K562 (cell line): ENCODE data around the gene ANO6.

Experiments used
- ELF4 ChIP-seq: fragments of 450-650 bp; formaldehyde crosslinking; IDR thresholded peaks from 2 replicates; pipeline ENCODE4 v1.4.0; 2022; ENCODE audit warnings: missing genetic modification characterization
- KDM1A ChIP-seq, 2 experiments: fragments of 450-650 bp; IDR thresholded peaks; 2 replicates each; pipeline ENCODE4 v1.6.1; 2016; ENCODE audit warnings: mild to moderate bottlenecking in 2 of 2
- POLR2A ChIP-seq: fragments of 450-650 bp; conservative IDR thresholded peaks from 2 replicates; pipeline ENCODE4 v1.6.1; 2016
- RBM25 ChIP-seq: fragments of 200-400 bp; formaldehyde crosslinking; IDR thresholded peaks from 2 replicates; pipeline ENCODE4 v1.6.1; 2018; ENCODE audit warnings: low read length, low read depth, moderate library complexity; ENCODE audit not compliant: severe bottlenecking
- SMAD1 ChIP-seq: fragments of 150-350 bp; IDR thresholded peaks from 2 replicates; pipeline ENCODE4 v1.6.1; 2014; ENCODE audit warnings: low read length, low read depth; ENCODE audit not compliant: partially characterized antibody
- STAG1 ChIP-seq: sonication (generic); formaldehyde crosslinking; IDR thresholded peaks from 2 replicates; pipeline ENCODE4 v1.5.0; 2020; ENCODE audit warnings: missing genetic modification reagents, borderline replicate concordance
- ZBTB17 ChIP-seq: fragments of 450-650 bp; formaldehyde crosslinking; IDR thresholded peaks from 2 replicates; pipeline ENCODE4 v1.4.0; 2020; ENCODE audit warnings: mild to moderate bottlenecking
- ZBTB7A ChIP-seq: IDR thresholded peaks from 2 replicates; pipeline ENCODE4 v1.6.1; 2011; ENCODE audit warnings: low read depth, mild to moderate bottlenecking, low read length, moderate library complexity, borderline replicate concordance; ENCODE audit not compliant: control insufficient read depth
- ZNF224 ChIP-seq: sonication (generic); formaldehyde crosslinking; IDR thresholded peaks from 2 replicates; pipeline ENCODE4 v1.8.0; 2022; ENCODE audit warnings: mild to moderate bottlenecking, missing genetic modification reagents
- ZNF274 ChIP-seq: IDR thresholded peaks from 2 replicates; pipeline ENCODE4 v1.6.1; 2011; ENCODE audit warnings: low read depth, mild to moderate bottlenecking, low read length, moderate library complexity, borderline replicate concordance
- TF ChIP-seq, protein P1 (sequence below): fragments of 250-450 bp; sonication (Bioruptor Pico); IDR thresholded peaks from 2 replicates; pipeline ENCODE4 v1.8.0; 2021; ENCODE audit warnings: moderate library complexity, mild to moderate bottlenecking, inconsistent platforms
- TF ChIP-seq, protein P2 (sequence below): fragments of 250-450 bp; sonication (Bioruptor Pico); IDR thresholded peaks from 2 replicates; pipeline ENCODE4 v1.5.0; 2021
- TF ChIP-seq, protein P3 (sequence below), 3 experiments: IDR thresholded peaks in 2 of 3; conservative IDR thresholded peaks in 1 of 3; 2 replicates each; pipeline ENCODE4 v1.5.1; 2011 to 2012; ENCODE audit warnings: low read length in 3 of 3, mild to moderate bottlenecking in 3 of 3, control low read depth in 2 of 3, improper control_type of control experiment in 1 of 3, inconsistent platforms in 1 of 3, low read depth in 1 of 3, mixed read lengths in 1 of 3, moderate library complexity in 1 of 3; ENCODE audit not compliant: insufficient read depth in 2 of 3
- TF ChIP-seq, protein P4 (sequence below): fragments of 450-650 bp; IDR thresholded peaks from 2 replicates; pipeline ENCODE4 v1.6.1; 2016; ENCODE audit warnings: missing biosample characterization, missing genetic modification characterization

DNA sequence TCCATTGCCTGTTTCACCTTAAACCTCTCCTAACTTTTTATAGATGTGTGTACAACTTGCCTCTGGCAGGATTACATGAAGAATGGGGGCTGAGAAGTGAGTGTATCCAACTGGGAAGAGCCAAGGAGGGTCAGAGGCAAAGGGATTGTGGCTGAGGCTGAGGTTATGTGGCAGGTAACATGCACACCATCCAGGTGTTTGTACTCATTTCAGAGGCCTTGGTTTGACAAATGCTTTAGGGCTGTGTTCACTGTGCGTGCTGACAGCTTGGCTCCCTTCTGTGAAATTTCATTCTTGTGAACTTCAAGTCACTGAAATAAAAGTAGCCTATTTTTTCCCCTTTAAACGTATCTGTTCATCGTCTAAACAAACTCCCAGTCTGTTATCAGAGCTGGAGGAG, 47.7 kb downstream of the ANO6 start:
- no peak for TF ChIP-seq ZNF274
- no peak for TF ChIP-seq POLR2A
- no peak for TF ChIP-seq ZBTB7A
- TF ChIP-seq SMAD1, result no peak
- TF ChIP-seq, protein P1, sequence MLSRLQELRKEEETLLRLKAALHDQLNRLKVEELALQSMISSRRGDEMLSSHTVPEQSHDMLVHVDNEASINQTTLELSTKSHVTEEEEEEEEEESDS, result no peak
- TF ChIP-seq ZNF224 (CRISPR knock-in tag), result no peak
- TF ChIP-seq ELF4 (CRISPR knock-in tag), result no peak
- TF ChIP-seq, protein P2, sequence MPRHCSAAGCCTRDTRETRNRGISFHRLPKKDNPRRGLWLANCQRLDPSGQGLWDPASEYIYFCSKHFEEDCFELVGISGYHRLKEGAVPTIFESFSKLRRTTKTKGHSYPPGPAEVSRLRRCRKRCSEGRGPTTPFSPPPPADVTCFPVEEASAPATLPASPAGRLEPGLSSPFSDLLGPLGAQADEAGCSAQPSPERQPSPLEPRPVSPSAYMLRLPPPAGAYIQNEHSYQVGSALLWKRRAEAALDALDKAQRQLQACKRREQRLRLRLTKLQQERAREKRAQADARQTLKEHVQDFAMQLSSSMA (CRISPR knock-in tag), result no peak
- no peak for TF ChIP-seq RBM25
- no peak for TF ChIP-seq ZBTB17 (CRISPR knock-in tag)
- TF ChIP-seq, protein P3, sequence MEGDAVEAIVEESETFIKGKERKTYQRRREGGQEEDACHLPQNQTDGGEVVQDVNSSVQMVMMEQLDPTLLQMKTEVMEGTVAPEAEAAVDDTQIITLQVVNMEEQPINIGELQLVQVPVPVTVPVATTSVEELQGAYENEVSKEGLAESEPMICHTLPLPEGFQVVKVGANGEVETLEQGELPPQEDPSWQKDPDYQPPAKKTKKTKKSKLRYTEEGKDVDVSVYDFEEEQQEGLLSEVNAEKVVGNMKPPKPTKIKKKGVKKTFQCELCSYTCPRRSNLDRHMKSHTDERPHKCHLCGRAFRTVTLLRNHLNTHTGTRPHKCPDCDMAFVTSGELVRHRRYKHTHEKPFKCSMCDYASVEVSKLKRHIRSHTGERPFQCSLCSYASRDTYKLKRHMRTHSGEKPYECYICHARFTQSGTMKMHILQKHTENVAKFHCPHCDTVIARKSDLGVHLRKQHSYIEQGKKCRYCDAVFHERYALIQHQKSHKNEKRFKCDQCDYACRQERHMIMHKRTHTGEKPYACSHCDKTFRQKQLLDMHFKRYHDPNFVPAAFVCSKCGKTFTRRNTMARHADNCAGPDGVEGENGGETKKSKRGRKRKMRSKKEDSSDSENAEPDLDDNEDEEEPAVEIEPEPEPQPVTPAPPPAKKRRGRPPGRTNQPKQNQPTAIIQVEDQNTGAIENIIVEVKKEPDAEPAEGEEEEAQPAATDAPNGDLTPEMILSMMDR (IDR thresholded peaks at IDR 0.05 in 2 of 3, conservative IDR thresholded peaks at IDR 0.05 in 1 of 3; ENCODE audit: insufficient read depth in 2 of 3, low read depth in 1 of 3, low read length in 3 of 3), result no peak
- TF ChIP-seq, protein P4, sequence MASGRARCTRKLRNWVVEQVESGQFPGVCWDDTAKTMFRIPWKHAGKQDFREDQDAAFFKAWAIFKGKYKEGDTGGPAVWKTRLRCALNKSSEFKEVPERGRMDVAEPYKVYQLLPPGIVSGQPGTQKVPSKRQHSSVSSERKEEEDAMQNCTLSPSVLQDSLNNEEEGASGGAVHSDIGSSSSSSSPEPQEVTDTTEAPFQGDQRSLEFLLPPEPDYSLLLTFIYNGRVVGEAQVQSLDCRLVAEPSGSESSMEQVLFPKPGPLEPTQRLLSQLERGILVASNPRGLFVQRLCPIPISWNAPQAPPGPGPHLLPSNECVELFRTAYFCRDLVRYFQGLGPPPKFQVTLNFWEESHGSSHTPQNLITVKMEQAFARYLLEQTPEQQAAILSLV, result no peak
- TF ChIP-seq STAG1, result no peak
- TF ChIP-seq KDM1A (IDR thresholded peaks at IDR 0.05), result no peak
